H1 (cell line): ENCODE measurements around the gene DCTPP1. TPM values are rescaled to one million over a fixed set of nuclear protein-coding genes. Genes with fewer than 3 reads are reported as not detected.

ENCODE experiments used
- CTCF ChIA-PET: fragments of 300-600 bp; sonication (Branson Sonifier 250); formaldehyde crosslinking; loops from one replicate; lab custom pipeline; 2021; ENCODE audit not compliant: partially characterized antibody; lab: Charles Lee
- POLR2A ChIA-PET: fragments of 300-600 bp; sonication (Branson Sonifier 250); formaldehyde crosslinking; loops from one replicate; lab custom pipeline; 2021; ENCODE audit warnings: inconsistent platforms; ENCODE audit not compliant: partially characterized antibody; lab: Charles Lee
- DNase-seq, 2 experiments: peaks; one replicate each; pipeline versions ENCODE4 v3.0.0 to v3.0.0-alpha.2; 2010 to 2022; ENCODE audit warnings: low spot score in 2 of 2, low read depth in 1 of 2, mixed read lengths in 1 of 2
- FAIRE-seq: peaks from 2 replicates; lab custom pipeline; 2011; peaks lifted over from hg19 to GRCh38; lab: Jason Lieb, UNC
- H2AFZ ChIP-seq: 2 replicates; pipeline ENCODE4 v1.8.1; 2012; ENCODE audit warnings: low read length, inconsistent platforms
- H2AK5ac ChIP-seq: 2 replicates; pipeline ENCODE4 v1.6.1; 2013; ENCODE audit warnings: low read depth, low read length
- H2BK120ac ChIP-seq: replicated peaks from 2 replicates; pipeline ENCODE3; 2013; ENCODE audit warnings: low read depth, low read length, inconsistent platforms
- H2BK12ac ChIP-seq: 2 replicates; pipeline ENCODE4 v1.6.1; 2013; ENCODE audit warnings: low read depth, low read length
- H2BK15ac ChIP-seq: 2 replicates; pipeline ENCODE4 v1.6.1; 2013; ENCODE audit warnings: low read length
- H2BK20ac ChIP-seq: 2 replicates; pipeline ENCODE4 v1.6.1; 2013; ENCODE audit warnings: low read length
- H2BK5ac ChIP-seq: 2 replicates; pipeline ENCODE4 v1.6.1; 2013; ENCODE audit warnings: low read depth, low read length
- H3K14ac ChIP-seq: 2 replicates; pipeline ENCODE4 v1.6.1; 2013; ENCODE audit warnings: inconsistent platforms; ENCODE audit not compliant: insufficient read length
- H3K18ac ChIP-seq: 2 replicates; pipeline ENCODE4 v1.6.1; 2013; ENCODE audit warnings: low read length; ENCODE audit errors: extremely low read depth
- H3K23ac ChIP-seq: 2 replicates; pipeline ENCODE4 v1.6.1; 2013; ENCODE audit warnings: inconsistent platforms; ENCODE audit not compliant: insufficient read length
- H3K23me2 ChIP-seq: 2 replicates; pipeline ENCODE4 v1.6.1; 2013; ENCODE audit warnings: low read depth, low read length
- H3K27ac ChIP-seq: 2 replicates; pipeline ENCODE4 v1.6.1; 2011; ENCODE audit warnings: low read depth, low read length, inconsistent platforms
- H3K27me3 ChIP-seq, 4 experiments: replicated peaks in 1 of 4; 1 replicate in 1 of 4; 2 replicates in 3 of 4; pipeline versions ENCODE4 v1.6.1 to v1.8.1; 2011 to 2013; ENCODE audit warnings: low read length in 3 of 4, mild to moderate bottlenecking in 3 of 4, inconsistent platforms in 2 of 4, mixed read lengths in 2 of 4, moderate library complexity in 1 of 4; ENCODE audit not compliant: control insufficient read depth in 3 of 4, insufficient read depth in 3 of 4; ENCODE audit errors: extremely low read depth in 1 of 4
- H3K36me3 ChIP-seq, 4 experiments: 2 replicates each; pipeline versions ENCODE4 v1.6.1 to v1.8.1; 2011 to 2013; ENCODE audit warnings: mild to moderate bottlenecking in 4 of 4, low read length in 3 of 4, moderate library complexity in 2 of 4, control low read depth in 1 of 4, inconsistent platforms in 1 of 4; ENCODE audit not compliant: insufficient read depth in 4 of 4, control insufficient read depth in 2 of 4
- H3K4ac ChIP-seq: replicated peaks from 2 replicates; pipeline ENCODE3; 2013; ENCODE audit warnings: low read length, low read depth, mixed read lengths, inconsistent platforms; ENCODE audit not compliant: insufficient read length
- H3K4me1 ChIP-seq, 4 experiments: replicated peaks in 1 of 4; 1 replicate in 1 of 4; 2 replicates in 3 of 4; pipeline versions ENCODE4 v1.6.1 to v1.8.1; 2011 to 2013; ENCODE audit warnings: low read length in 3 of 4, inconsistent platforms in 2 of 4, mixed read lengths in 1 of 4; ENCODE audit not compliant: insufficient read depth in 4 of 4, control insufficient read depth in 3 of 4
- H3K4me2 ChIP-seq, 2 experiments: 2 replicates each; pipeline versions ENCODE4 v1.6.1 to v1.8.1; 2011 to 2013; ENCODE audit warnings: low read depth in 2 of 2, low read length in 2 of 2, control low read depth in 1 of 2, inconsistent platforms in 1 of 2, mild to moderate bottlenecking in 1 of 2; ENCODE audit not compliant: insufficient read depth in 1 of 2
- H3K4me3 ChIP-seq, 4 experiments: fragments of 200-600, 300-600 bp in 1 of 4; sonication (generic), shearing (Covaris generic), sonication (Bioruptor Twin) in 1 of 4; 2 replicates each; pipeline versions ENCODE4 v1.5.1 to v1.8.1; 2011 to 2016; ENCODE audit warnings: low read length in 4 of 4, low read depth in 3 of 4, control low read depth in 2 of 4, inconsistent platforms in 2 of 4, mild to moderate bottlenecking in 2 of 4, mixed read lengths in 1 of 4, moderate library complexity in 1 of 4; ENCODE audit not compliant: insufficient read depth in 2 of 4; ENCODE audit errors: extremely low read depth in 1 of 4
- H3K56ac ChIP-seq: replicated peaks from 2 replicates; pipeline ENCODE3; 2013; ENCODE audit warnings: low read depth, mild to moderate bottlenecking, mixed read lengths, low read length, inconsistent platforms; ENCODE audit not compliant: insufficient read length
- H3K79me1 ChIP-seq: 2 replicates; pipeline ENCODE4 v1.6.1; 2013; ENCODE audit warnings: low read depth, low read length, control low read depth
- H3K79me2 ChIP-seq, 2 experiments: 2 replicates each; pipeline versions ENCODE4 v1.6.1 to v1.8.1; 2012 to 2013; ENCODE audit warnings: low read length in 2 of 2, mild to moderate bottlenecking in 2 of 2, inconsistent platforms in 1 of 2; ENCODE audit not compliant: insufficient read depth in 2 of 2, control insufficient read depth in 1 of 2
- H3K9ac ChIP-seq, 4 experiments: replicated peaks in 1 of 4; 1 replicate in 1 of 4; 2 replicates in 3 of 4; pipeline versions ENCODE4 v1.6.1 to v1.8.1; 2011 to 2013; ENCODE audit warnings: low read depth in 3 of 4, low read length in 3 of 4, control low read depth in 2 of 4, mild to moderate bottlenecking in 2 of 4, moderate library complexity in 2 of 4, inconsistent platforms in 1 of 4; ENCODE audit errors: extremely low read depth in 1 of 4
- H3K9me3 ChIP-seq, 2 experiments: 2 replicates each; pipeline versions ENCODE4 v1.6.1 to v1.8.1; 2012 to 2013; ENCODE audit warnings: mild to moderate bottlenecking in 2 of 2, moderate library complexity in 2 of 2, control low read depth in 1 of 2, inconsistent platforms in 1 of 2, low read depth in 1 of 2, low read length in 1 of 2, mixed read lengths in 1 of 2; ENCODE audit not compliant: insufficient read depth in 2 of 2
- H4K20me1 ChIP-seq, 2 experiments: replicated peaks in 1 of 2; 2 replicates each; pipeline versions ENCODE3 to v1.8.1; 2011 to 2013; ENCODE audit warnings: inconsistent platforms in 2 of 2, low read length in 2 of 2, mild to moderate bottlenecking in 1 of 2; ENCODE audit not compliant: insufficient read depth in 2 of 2, control insufficient read depth in 1 of 2
- H4K5ac ChIP-seq: 2 replicates; pipeline ENCODE4 v1.6.1; 2013; ENCODE audit warnings: low read length, low read depth, mixed read lengths, inconsistent platforms; ENCODE audit not compliant: insufficient read length
- H4K8ac ChIP-seq: 2 replicates; pipeline ENCODE4 v1.8.0; 2013; ENCODE audit warnings: mild to moderate bottlenecking, moderate library complexity, low read length, inconsistent platforms; ENCODE audit not compliant: insufficient read depth; ENCODE audit errors: extremely low read depth
- H4K91ac ChIP-seq: replicated peaks from 2 replicates; pipeline ENCODE3; 2013; ENCODE audit warnings: low read length, mixed read lengths, inconsistent platforms; ENCODE audit not compliant: insufficient read length
- BRCA1 ChIP-seq: IDR thresholded peaks from 2 replicates; pipeline ENCODE4 v1.6.1; 2012; ENCODE audit warnings: low read depth, low read length, improper control_type of control experiment
- CHD2 ChIP-seq: IDR thresholded peaks from 2 replicates; pipeline ENCODE4 v1.6.1; 2012; ENCODE audit warnings: low read length, improper control_type of control experiment
- GTF2F1 ChIP-seq: IDR thresholded peaks from 2 replicates; pipeline ENCODE4 v1.6.1; 2012; ENCODE audit warnings: low read depth, low read length, improper control_type of control experiment, borderline replicate concordance
- MAFK ChIP-seq: IDR thresholded peaks from 2 replicates; pipeline ENCODE4 v1.6.1; 2012; ENCODE audit warnings: low read depth, mild to moderate bottlenecking, improper control_type of control experiment, low read length
- POLR2AphosphoS5 ChIP-seq: IDR thresholded peaks from 2 replicates; pipeline ENCODE4 v1.6.1; 2011; ENCODE audit warnings: low read depth, low read length
- RAD21 ChIP-seq, 2 experiments: IDR thresholded peaks in 1 of 2; conservative IDR thresholded peaks in 1 of 2; 2 replicates each; pipeline ENCODE4 v1.6.1; 2011; ENCODE audit warnings: low read depth in 2 of 2, low read length in 2 of 2, improper control_type of control experiment in 1 of 2, inconsistent platforms in 1 of 2, mild to moderate bottlenecking in 1 of 2, moderate library complexity in 1 of 2
- RBBP5 ChIP-seq: IDR thresholded peaks from 2 replicates; pipeline ENCODE4 v1.7.1; 2012; ENCODE audit warnings: low read depth, mild to moderate bottlenecking, inconsistent platforms, low read length, moderate library complexity, borderline replicate concordance
- RNF2 ChIP-seq: fragments of 200-900, 300-1000 bp; sonication (generic); IDR thresholded peaks from 2 replicates; pipeline ENCODE4 v1.7.1; 2016; ENCODE audit warnings: borderline replicate concordance, low read depth, mild to moderate bottlenecking, antibody characterized with exemption, low read length; ENCODE audit not compliant: poor library complexity, severe bottlenecking; ENCODE audit errors: missing control alignments
- SIN3A ChIP-seq, 2 experiments: IDR thresholded peaks in 1 of 2; conservative IDR thresholded peaks in 1 of 2; 2 replicates each; pipeline ENCODE4 v1.6.1; 2011 to 2012; ENCODE audit warnings: low read length in 2 of 2, improper control_type of control experiment in 1 of 2, low read depth in 1 of 2, mild to moderate bottlenecking in 1 of 2
- WGBS, 2 experiments: shearing (Covaris generic) in 1 of 2; methylation state at CpG; one replicate each; pipeline versions ENCODE4 v1.1.6 to v1.1.7; 2013 to 2015; ENCODE audit warnings: low lambda C conversion rate in 2 of 2, mixed read lengths in 2 of 2, inconsistent platforms in 1 of 2, low coverage in 1 of 2, missing lambda C conversion rate in 1 of 2; ENCODE audit not compliant: insufficient replicate concordance in 2 of 2, insufficient coverage in 1 of 2, insufficient read length in 1 of 2; ENCODE audit errors: extremely low coverage in 1 of 2, missing lambda C conversion rate in 1 of 2; 5-methylcytosine and 5-hydroxymethylcytosine counted together
- polyA plus RNA-seq, 7 experiments: library from polyadenylated mRNA; depleted of rRNA in 3 of 7; stranded (reverse) in 5 of 7; unstranded in 2 of 7; fragments of >200 nt in 5 of 7; fragments of 200-250 nt in 2 of 7; gene quantifications; 1 replicate in 5 of 7; 2 replicates in 1 of 7; 4 replicates in 1 of 7; pipeline versions ENCODE4 v1.2.1 to v1.2.3, GENCODE V29; 2011 to 2013; ENCODE audit warnings: missing spikeins in 2 of 7, mixed read lengths in 2 of 7
- total RNA-seq: library from RNA; stranded (reverse); fragmentation: NEBNext Ultra II Directional; extraction: Animal tissue kit (Norgen Biotek cat#: 25700); gene quantifications from 2 replicates; pipeline ENCODE4 v1.2.1, GENCODE V29; 2021
- TF ChIP-seq, protein P1 (sequence below), 3 experiments: IDR thresholded peaks; 1 replicate in 2 of 3; 2 replicates in 1 of 3; pipeline versions ENCODE4 v1.5.1 to v1.6.1; 2011; ENCODE audit warnings: low read length in 3 of 3, mild to moderate bottlenecking in 3 of 3, inconsistent platforms in 2 of 3, low read depth in 1 of 3, moderate library complexity in 1 of 3; ENCODE audit not compliant: insufficient read depth in 1 of 3; ENCODE audit errors: control extremely low read depth in 1 of 3

DCTPP1 gene
- total and polyA plus RNA-seq, 2 of the 8 experiments (the other 6 are each of a cell fraction or from before 2014, with no cell fraction given): 94.5 to 103 TPM

GRCh38 chr16:30374538-30374937 lies 55.3 kb downstream of the DCTPP1 start, which contains the start of gene MYL11:
TSS of gene MYL11 (plus strand) at chr16:30374802. CDS start at chr16:30374858, 56 bp downstream.
- 86% methylated on average over 5 of the region's 6 CpGs; no CpG with 5 or more reads in 1 of the 2 experiments for WGBS, 2 experiments
- no peaks in the 10 kb centered on the region for H3K27me3 ChIP-seq
- no peak within 1 kb of the TSS for H3K14ac ChIP-seq
- H4K8ac ChIP-seq: peak within 1 kb of the TSS; percentile 40; the same call in 1 of the 2 replicates
- H3K79me2 ChIP-seq: no peaks in the 10 kb centered on the region
- 0 out of 2 replicates have a peak within 1 kb of the TSS, but pooled peaks have one; percentile 9 for H2BK12ac ChIP-seq
- H3K27ac ChIP-seq: no peak within 1 kb of the TSS
- H3K18ac ChIP-seq: no peak within 1 kb of the TSS
- no peak within 1 kb of the TSS for H2BK120ac ChIP-seq
- peaks cover 11% of the 10 kb centered on the region for H3K23me2 ChIP-seq
- H2AFZ ChIP-seq: no peak within 1 kb of the TSS
- no peak within 1 kb of the TSS for H4K5ac ChIP-seq
- H3K9me3 ChIP-seq: no peaks in the 10 kb centered on the region
- H3K79me1 ChIP-seq: no peaks in the 10 kb centered on the region
- no peak within 1 kb of the TSS; a peak in 1 of 7 replicates for H3K9ac ChIP-seq
- H3K23ac ChIP-seq: no peak within 1 kb of the TSS
- H2BK5ac ChIP-seq: no peak within 1 kb of the TSS
- DNase-seq (no peak), FAIRE-seq (no peak)
- H3K4me1 ChIP-seq: peaks cover 0 to 9% (median 8%) of the 10 kb centered on the region in 4 experiments; a peak in 5 of 7 replicates
- H3K4ac ChIP-seq: no peak within 1 kb of the TSS
- H4K91ac ChIP-seq: no peak within 1 kb of the TSS
- H3K56ac ChIP-seq: no peak within 1 kb of the TSS
- POLR2A ChIA-PET: interaction anchor here (0.8 to 13.6 kb wide), 2 partner anchors 22 to 44 kb away, joined by 3 to 151 read pairs; partner anchors contain the start of gene ZNF48
- no peak within 1 kb of the TSS for H3K4me3 ChIP-seq
- no peak within 1 kb of the TSS for H2BK20ac ChIP-seq
- no peaks in the 10 kb centered on the region for H4K20me1 ChIP-seq
- H2BK15ac ChIP-seq: no peak within 1 kb of the TSS
- H3K36me3 ChIP-seq: no peaks in the 10 kb centered on the region
- no peak within 1 kb of the TSS for H2AK5ac ChIP-seq
- H3K4me2 ChIP-seq: no peak within 1 kb of the TSS; a peak in 1 of 4 replicates
- CTCF ChIA-PET: interaction anchor here (0.6 kb wide), 1 partner anchor 33 kb away, joined by 3 read pairs; the partner anchor contains the start of gene ZNF771
- TF ChIP-seq POLR2AphosphoS5 (no peak), CHD2 (no peak), GTF2F1 (no peak), RAD21 (IDR thresholded peaks at IDR 0.05 in 1 of 2, conservative IDR thresholded peaks at IDR 0.05 in 1 of 2; ENCODE audit: low read depth in 2 of 2, low read length in 2 of 2) (no peak), RBBP5 (no peak), SIN3A (conservative IDR thresholded peaks at IDR 0.05 in 1 of 2, IDR thresholded peaks at IDR 0.05 in 1 of 2; ENCODE audit: low read depth in 1 of 2, low read length in 2 of 2) (no peak), MAFK (no peak), BRCA1 (no peak), RNF2 (no peak)
- TF ChIP-seq, protein P1, sequence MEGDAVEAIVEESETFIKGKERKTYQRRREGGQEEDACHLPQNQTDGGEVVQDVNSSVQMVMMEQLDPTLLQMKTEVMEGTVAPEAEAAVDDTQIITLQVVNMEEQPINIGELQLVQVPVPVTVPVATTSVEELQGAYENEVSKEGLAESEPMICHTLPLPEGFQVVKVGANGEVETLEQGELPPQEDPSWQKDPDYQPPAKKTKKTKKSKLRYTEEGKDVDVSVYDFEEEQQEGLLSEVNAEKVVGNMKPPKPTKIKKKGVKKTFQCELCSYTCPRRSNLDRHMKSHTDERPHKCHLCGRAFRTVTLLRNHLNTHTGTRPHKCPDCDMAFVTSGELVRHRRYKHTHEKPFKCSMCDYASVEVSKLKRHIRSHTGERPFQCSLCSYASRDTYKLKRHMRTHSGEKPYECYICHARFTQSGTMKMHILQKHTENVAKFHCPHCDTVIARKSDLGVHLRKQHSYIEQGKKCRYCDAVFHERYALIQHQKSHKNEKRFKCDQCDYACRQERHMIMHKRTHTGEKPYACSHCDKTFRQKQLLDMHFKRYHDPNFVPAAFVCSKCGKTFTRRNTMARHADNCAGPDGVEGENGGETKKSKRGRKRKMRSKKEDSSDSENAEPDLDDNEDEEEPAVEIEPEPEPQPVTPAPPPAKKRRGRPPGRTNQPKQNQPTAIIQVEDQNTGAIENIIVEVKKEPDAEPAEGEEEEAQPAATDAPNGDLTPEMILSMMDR (IDR thresholded peaks at IDR 0.05; ENCODE audit: control extremely low read depth in 1 of 3, insufficient read depth in 1 of 3, low read depth in 1 of 3, low read length in 3 of 3): no peak
